Measurements from ENCODE around the gene CST3. TPM values are rescaled to one million over a fixed set of nuclear protein-coding genes. Genes with fewer than 3 reads are reported as not detected.

The CST3 gene
- total and polyA plus RNA-seq, 3 donors from 2014 or later: 1,703 to 4,272 (median 3,145) TPM

DNA sequence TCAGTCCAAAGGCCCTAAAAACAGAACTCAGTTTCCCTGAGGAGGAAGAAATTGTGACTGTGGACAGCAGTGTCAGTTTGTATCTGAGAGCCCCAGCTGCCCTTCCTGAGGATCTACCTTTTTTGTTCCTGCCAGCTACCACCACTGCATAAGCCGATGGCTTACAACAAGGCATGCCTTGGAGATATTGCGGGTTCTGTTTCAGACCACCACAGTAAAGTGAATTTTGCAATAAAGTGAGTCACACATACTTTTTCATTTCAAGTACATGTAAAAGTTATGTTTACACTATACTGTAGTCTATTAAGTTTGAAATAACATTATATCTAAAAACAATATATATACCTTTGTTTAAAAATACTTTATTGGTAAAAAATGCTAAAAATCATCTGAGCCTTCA, 9.6 kb upstream of the CST3 start:
- WGBS, 2 donors: 93 to 98% methylated on average over 2 of the region's 2 CpGs
- Histone ChIP-seq H3K4me3 (no peak overlapping the region), H3K27me3 (no peaks in the 10 kb centered on the region), H3K4me1 (peaks cover 4% of the 10 kb centered on the region), H3K36me3 (ENCODE audit: low read depth, missing control alignments) (no peaks in the 10 kb centered on the region), H3K27ac (no peak overlapping the region), H3K9me3 (no peaks in the 10 kb centered on the region)
- TF ChIP-seq CTCF (IDR thresholded peaks at IDR 0.05): no peak
- no peak for TF ChIP-seq POLR2A (IDR thresholded peaks at IDR 0.05)
- intact Hi-C loops (cut with DNase I; ENCODE audit: low total_unique reads): no loop called here
- no peak for DNase-seq

GRCh38 chr20:23646106-23646873, 8.5 kb upstream of the CST3 start:
- intact Hi-C loops (cut with DNase I; ENCODE audit: low total_unique reads): no loop called here
- H3K9me3 ChIP-seq: no peaks in the 10 kb centered on the region
- H3K4me3 ChIP-seq: no peak overlapping the region
- no peak for TF ChIP-seq POLR2A (IDR thresholded peaks at IDR 0.05)
- no peak for TF ChIP-seq CTCF (IDR thresholded peaks at IDR 0.05)
- WGBS, 2 donors: 46 to 55% methylated on average over 4 of the region's 4 CpGs
- no peak overlapping the region for H3K27ac ChIP-seq
- no peak for DNase-seq
- H3K4me1 ChIP-seq: peaks cover 14% of the 10 kb centered on the region
- H3K27me3 ChIP-seq: no peaks in the 10 kb centered on the region
- no peaks in the 10 kb centered on the region for H3K36me3 ChIP-seq (ENCODE audit: low read depth, missing control alignments)

- TF ChIP-seq POLR2A (IDR thresholded peaks at IDR 0.05): no peak
- no peak for TF ChIP-seq CTCF (IDR thresholded peaks at IDR 0.05)
- Histone ChIP-seq H3K27me3 (no peaks in the 10 kb centered on the region), H3K4me3 (no peak overlapping the region), H3K9me3 (no peaks in the 10 kb centered on the region), H3K36me3 (ENCODE audit: low read depth, missing control alignments) (no peaks in the 10 kb centered on the region), H3K4me1 (peaks cover 18% of the 10 kb centered on the region), H3K27ac (no peak overlapping the region)
- intact Hi-C loops (cut with DNase I; ENCODE audit: low total_unique reads): no loop called here
- DNase-seq: no peak
- WGBS, 2 donors: 88 to 95% methylated on average over 1 of the region's 1 CpG
Observed at GRCh38 chr20:23645575-23645974, 7.8 kb upstream of the CST3 start.

GRCh38 chr20:23644164-23644563, 6.4 kb upstream of the CST3 start:
- H3K27ac ChIP-seq: no peak overlapping the region
- no peak for TF ChIP-seq CTCF (IDR thresholded peaks at IDR 0.05)
- no peak for TF ChIP-seq POLR2A (IDR thresholded peaks at IDR 0.05)
- no peaks in the 10 kb centered on the region for H3K36me3 ChIP-seq (ENCODE audit: low read depth, missing control alignments)
- no peak overlapping the region for H3K4me3 ChIP-seq
- no peaks in the 10 kb centered on the region for H3K9me3 ChIP-seq
- no peak for DNase-seq
- no peaks in the 10 kb centered on the region for H3K27me3 ChIP-seq
- H3K4me1 ChIP-seq: peaks cover 21% of the 10 kb centered on the region
- intact Hi-C loops (cut with DNase I; ENCODE audit: low total_unique reads): no loop called here
- 92 to 97% methylated on average over 7 of the region's 7 CpGs for WGBS, 2 donors

DNA sequence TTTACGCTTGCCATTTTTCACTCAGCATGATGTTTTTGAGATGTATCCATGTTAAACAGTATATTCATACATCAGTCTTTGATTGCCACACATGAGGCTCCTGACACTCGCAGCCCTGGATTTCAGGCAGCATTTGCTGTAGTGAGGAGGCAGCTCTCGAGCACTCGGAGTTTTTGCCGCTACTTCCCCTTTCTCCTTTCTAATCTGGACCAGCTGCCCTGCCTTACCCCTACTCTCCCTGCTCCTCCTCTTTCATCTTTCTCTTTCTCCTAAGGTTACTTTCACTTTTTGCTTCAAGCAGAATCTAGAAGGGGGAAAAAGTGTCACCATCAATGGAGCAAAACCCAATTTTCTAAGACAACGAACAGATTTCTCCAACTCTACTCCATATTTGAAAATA, 5.9 kb upstream of the CST3 start:
- intact Hi-C loops (cut with DNase I; ENCODE audit: low total_unique reads): no loop called here
- TF ChIP-seq POLR2A (IDR thresholded peaks at IDR 0.05): no peak
- no peak for TF ChIP-seq CTCF (IDR thresholded peaks at IDR 0.05)
- Histone ChIP-seq H3K9me3 (no peaks in the 10 kb centered on the region), H3K27me3 (no peaks in the 10 kb centered on the region), H3K27ac (no peak overlapping the region), H3K4me3 (no peak overlapping the region), H3K4me1 (peaks cover 21% of the 10 kb centered on the region), H3K36me3 (ENCODE audit: low read depth, missing control alignments) (no peaks in the 10 kb centered on the region)
- DNase-seq: no peak
- 88 to 92% methylated on average over 6 of the region's 6 CpGs for WGBS, 2 donors
